Smooth muscle cell of the umbilical artery (primary cell): ENCODE measurements around the gene KIAA1143. TPM values are rescaled to one million over a fixed set of nuclear protein-coding genes. Genes with fewer than 3 reads are reported as not detected.

Source experiments
- total RNA-seq: library from RNA; depleted of rRNA; stranded (reverse); fragments of >200 nt; gene quantifications from 2 replicates; pipeline ENCODE4 v1.2.3, GENCODE V29; 2014

Gene KIAA1143
- 18.1 and 19.1 TPM in 2 replicates for total RNA-seq

GRCh38 chr3:44761424-44762169 lies at the start of gene KIAA1143, which contains the start of gene KIF15:
KIAA1143 (minus strand) TSS chr3:44761619; CDS start chr3:44761602, 17 bp downstream.
KIF15 (plus strand) TSS chr3:44761794; CDS start chr3:44761866, 72 bp downstream.

GRCh38 chr3:44729384-44729910 lies 32.0 kb downstream of the KIAA1143 start, which contains the start of gene ZNF501:
ZNF501 (plus strand) TSS chr3:44729635; CDS start chr3:44734422, 4,787 bp downstream.

GRCh38 chr3:44712455-44713075 lies 48.9 kb downstream of the KIAA1143 start, which contains the start of gene ZNF502:
ZNF502 (plus strand) TSS chr3:44712660; CDS start chr3:44720262, 7,602 bp downstream.

Other genes with a start within 250 kb of the KIAA1143 start
- gene ZKSCAN7, start 206.4 kb downstream of the KIAA1143 start, total RNA-seq = 4.2 and 8.6 TPM in 2 replicates
- gene ZNF660, start 176.7 kb downstream of the KIAA1143 start, total RNA-seq = 2.2 and 4.2 TPM in 2 replicates
- 19.4 and 21.1 TPM in 2 replicates for gene ZNF197, start 136.6 kb downstream of the KIAA1143 start, total RNA-seq
- gene ZNF35, start 112.9 kb downstream of the KIAA1143 start, total RNA-seq = 18.5 and 18.7 TPM in 2 replicates
- gene ZNF502, start 49.0 kb downstream of the KIAA1143 start, total RNA-seq = 4.9 and 5.9 TPM in 2 replicates
- gene ZNF501, start 32.0 kb downstream of the KIAA1143 start, total RNA-seq = 5.6 and 7.6 TPM in 2 replicates
- 1.5 and 5.8 TPM in 2 replicates for gene KIF15, start 175 bp upstream of the KIAA1143 start, total RNA-seq
- gene TMEM42, start 100.3 kb upstream of the KIAA1143 start, total RNA-seq = 7.8 and 14.3 TPM in 2 replicates
- not detected in 2 replicates for gene TGM4, start 113.0 kb upstream of the KIAA1143 start, total RNA-seq
- gene ZDHHC3, start 214.6 kb upstream of the KIAA1143 start, total RNA-seq = 27.9 and 44.3 TPM in 2 replicates
- gene EXOSC7, start 214.6 kb upstream of the KIAA1143 start, total RNA-seq = 43.8 and 65.0 TPM in 2 replicates